ENCODE data around the gene DLX2. TPM values are rescaled to one million over a fixed set of nuclear protein-coding genes. Genes with fewer than 3 reads are reported as not detected.

DLX2 gene
- total and polyA plus RNA-seq, 2 of the 13 experiments (the other 11 are each of a cell fraction or from before 2014, with no cell fraction given), result 0.07 to 0.15 TPM

GRCh38 chr2:172137943-172138342, 35.2 kb upstream of the DLX2 start:
- peaks cover 0 to 4% of the 10 kb centered on the region in 2 experiments; a peak in 1 of 5 replicates for H3K27me3 ChIP-seq (ENCODE audit: control insufficient read depth in 1 of 2, insufficient read depth in 2 of 2, low read length in 2 of 2)
- no peaks in the 10 kb centered on the region for H3K4me1 ChIP-seq (ENCODE audit: insufficient read depth, low read length)
- no peaks in the 10 kb centered on the region for H3K36me3 ChIP-seq (replicated peaks in 1 of 2; ENCODE audit: control insufficient read depth in 1 of 2, insufficient read depth in 2 of 2, low read length in 2 of 2)
- H3K79me2 ChIP-seq (ENCODE audit: insufficient read depth, low read length), result no peaks in the 10 kb centered on the region
- no peak overlapping the region for H3K4me3 ChIP-seq (replicated peaks in 1 of 3; ENCODE audit: insufficient read depth in 1 of 3, low read depth in 2 of 3, low read length in 3 of 3)
- H3K9ac ChIP-seq (ENCODE audit: insufficient read depth, low read depth, low read length), result no peak overlapping the region
- ATAC-seq (no peak), DNase-seq (ENCODE audit: low spot score) (no peak), FAIRE-seq (no peak)
- CTCF ChIA-PET (ENCODE audit: low intra/inter-chr PET ratio, low total read pairs), result no interaction called here
- no peak overlapping the region for H2AFZ ChIP-seq (ENCODE audit: low read length)
- H4K20me1 ChIP-seq (ENCODE audit: insufficient read depth, low read length), result no peaks in the 10 kb centered on the region
- TF ChIP-seq NFIC (IDR thresholded peaks at IDR 0.05; ENCODE audit: low read length) (no peak), TOE1 (CRISPR knock-in tag; IDR thresholded peaks at IDR 0.05) (no peak), PTBP1 (IDR thresholded peaks at IDR 0.05; ENCODE audit: low read depth, low read length, poor library complexity, severe bottlenecking) (no peak), SIN3A (IDR thresholded peaks at IDR 0.05; ENCODE audit: borderline replicate concordance, low read depth, low read length) (no peak), YEATS4 (CRISPR knock-in tag; IDR thresholded peaks at IDR 0.05; ENCODE audit: borderline replicate concordance) (no peak), SOX13 (IDR thresholded peaks at IDR 0.05) (no peak), SOX13 (CRISPR knock-in tag; conservative IDR thresholded peaks at IDR 0.05 in 1 of 2, IDR thresholded peaks at IDR 0.05 in 1 of 2) (no peak), MEIS1 (CRISPR knock-in tag; IDR thresholded peaks at IDR 0.05; ENCODE audit: borderline replicate concordance) (no peak), ESRRA (CRISPR knock-in tag; IDR thresholded peaks at IDR 0.05; ENCODE audit: low read depth) (no peak), ZNF777 (CRISPR knock-in tag; IDR thresholded peaks at IDR 0.05) (no peak), ZNF558 (CRISPR knock-in tag; IDR thresholded peaks at IDR 0.05; ENCODE audit: borderline replicate concordance) (no peak), HOXA9 (CRISPR knock-in tag; IDR thresholded peaks at IDR 0.05; ENCODE audit: borderline replicate concordance) (no peak), KLF13 (CRISPR knock-in tag; IDR thresholded peaks at IDR 0.05) (no peak), ZNF567 (CRISPR knock-in tag; IDR thresholded peaks at IDR 0.05; ENCODE audit: borderline replicate concordance) (no peak), HMGA1 (CRISPR knock-in tag; conservative IDR thresholded peaks at IDR 0.05) (no peak), ZBTB8A (CRISPR knock-in tag; IDR thresholded peaks at IDR 0.05; ENCODE audit: borderline replicate concordance, low read depth) (no peak), NCOA5 (CRISPR knock-in tag; IDR thresholded peaks at IDR 0.05) (no peak)
- TF ChIP-seq, protein P1, sequence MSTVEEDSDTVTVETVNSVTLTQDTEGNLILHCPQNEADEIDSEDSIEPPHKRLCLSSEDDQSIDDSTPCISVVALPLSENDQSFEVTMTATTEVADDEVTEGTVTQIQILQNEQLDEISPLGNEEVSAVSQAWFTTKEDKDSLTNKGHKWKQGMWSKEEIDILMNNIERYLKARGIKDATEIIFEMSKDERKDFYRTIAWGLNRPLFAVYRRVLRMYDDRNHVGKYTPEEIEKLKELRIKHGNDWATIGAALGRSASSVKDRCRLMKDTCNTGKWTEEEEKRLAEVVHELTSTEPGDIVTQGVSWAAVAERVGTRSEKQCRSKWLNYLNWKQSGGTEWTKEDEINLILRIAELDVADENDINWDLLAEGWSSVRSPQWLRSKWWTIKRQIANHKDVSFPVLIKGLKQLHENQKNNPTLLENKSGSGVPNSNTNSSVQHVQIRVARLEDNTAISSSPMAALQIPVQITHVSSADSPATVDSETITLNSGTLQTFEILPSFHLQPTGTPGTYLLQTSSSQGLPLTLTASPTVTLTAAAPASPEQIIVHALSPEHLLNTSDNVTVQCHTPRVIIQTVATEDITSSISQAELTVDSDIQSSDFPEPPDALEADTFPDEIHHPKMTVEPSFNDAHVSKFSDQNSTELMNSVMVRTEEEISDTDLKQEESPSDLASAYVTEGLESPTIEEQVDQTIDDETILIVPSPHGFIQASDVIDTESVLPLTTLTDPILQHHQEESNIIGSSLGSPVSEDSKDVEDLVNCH (CRISPR knock-in tag; IDR thresholded peaks at IDR 0.05), result no peak
- TF ChIP-seq, protein P2, sequence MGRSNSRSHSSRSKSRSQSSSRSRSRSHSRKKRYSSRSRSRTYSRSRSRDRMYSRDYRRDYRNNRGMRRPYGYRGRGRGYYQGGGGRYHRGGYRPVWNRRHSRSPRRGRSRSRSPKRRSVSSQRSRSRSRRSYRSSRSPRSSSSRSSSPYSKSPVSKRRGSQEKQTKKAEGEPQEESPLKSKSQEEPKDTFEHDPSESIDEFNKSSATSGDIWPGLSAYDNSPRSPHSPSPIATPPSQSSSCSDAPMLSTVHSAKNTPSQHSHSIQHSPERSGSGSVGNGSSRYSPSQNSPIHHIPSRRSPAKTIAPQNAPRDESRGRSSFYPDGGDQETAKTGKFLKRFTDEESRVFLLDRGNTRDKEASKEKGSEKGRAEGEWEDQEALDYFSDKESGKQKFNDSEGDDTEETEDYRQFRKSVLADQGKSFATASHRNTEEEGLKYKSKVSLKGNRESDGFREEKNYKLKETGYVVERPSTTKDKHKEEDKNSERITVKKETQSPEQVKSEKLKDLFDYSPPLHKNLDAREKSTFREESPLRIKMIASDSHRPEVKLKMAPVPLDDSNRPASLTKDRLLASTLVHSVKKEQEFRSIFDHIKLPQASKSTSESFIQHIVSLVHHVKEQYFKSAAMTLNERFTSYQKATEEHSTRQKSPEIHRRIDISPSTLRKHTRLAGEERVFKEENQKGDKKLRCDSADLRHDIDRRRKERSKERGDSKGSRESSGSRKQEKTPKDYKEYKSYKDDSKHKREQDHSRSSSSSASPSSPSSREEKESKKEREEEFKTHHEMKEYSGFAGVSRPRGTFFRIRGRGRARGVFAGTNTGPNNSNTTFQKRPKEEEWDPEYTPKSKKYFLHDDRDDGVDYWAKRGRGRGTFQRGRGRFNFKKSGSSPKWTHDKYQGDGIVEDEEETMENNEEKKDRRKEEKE (IDR thresholded peaks at IDR 0.05), result no peak
- H3K9me3 ChIP-seq (ENCODE audit: low read length), result no peaks in the 10 kb centered on the region
- POLR2A ChIA-PET, result no interaction called here
- 14% methylated on average over 2 of the region's 2 CpGs for WGBS (ENCODE audit: low lambda C conversion rate)
- intact Hi-C loops (cut with micrococcal nuclease; ENCODE audit: unreplicated experiment), result no loop called here
- no peak overlapping the region for H3K27ac ChIP-seq (ENCODE audit: extremely low read length, insufficient read depth, low read length)
- no TSS peak for BruUV-seq (replicated peaks)
- in situ Hi-C loops (cut with HindIII; ENCODE audit: extremely low pct_ligation_motif_present, low pct_unique_long_range_greater_than_20kb), result no loop called here
- H3K4me2 ChIP-seq (ENCODE audit: low read depth, low read length), result no peak overlapping the region
